HG02763 (cell line): ENCODE measurements around the gene SPTBN1.
A peak's percentile ranks its signal among the peaks of the same experiment; 100 is the strongest.

Experiments
- ATAC-seq: cut with Tn5 transposase; IDR thresholded peaks from one replicate; pipeline ENCODE4 v1.9.1; 2021; ENCODE audit warnings: mild to moderate bottlenecking, moderate library complexity; ENCODE audit not compliant: unreplicated experiment

SPTBN1 gene

GRCh38 chr2:54587171-54588016, 131.3 kb downstream of the SPTBN1 start:
- no peak for ATAC-seq

DNA sequence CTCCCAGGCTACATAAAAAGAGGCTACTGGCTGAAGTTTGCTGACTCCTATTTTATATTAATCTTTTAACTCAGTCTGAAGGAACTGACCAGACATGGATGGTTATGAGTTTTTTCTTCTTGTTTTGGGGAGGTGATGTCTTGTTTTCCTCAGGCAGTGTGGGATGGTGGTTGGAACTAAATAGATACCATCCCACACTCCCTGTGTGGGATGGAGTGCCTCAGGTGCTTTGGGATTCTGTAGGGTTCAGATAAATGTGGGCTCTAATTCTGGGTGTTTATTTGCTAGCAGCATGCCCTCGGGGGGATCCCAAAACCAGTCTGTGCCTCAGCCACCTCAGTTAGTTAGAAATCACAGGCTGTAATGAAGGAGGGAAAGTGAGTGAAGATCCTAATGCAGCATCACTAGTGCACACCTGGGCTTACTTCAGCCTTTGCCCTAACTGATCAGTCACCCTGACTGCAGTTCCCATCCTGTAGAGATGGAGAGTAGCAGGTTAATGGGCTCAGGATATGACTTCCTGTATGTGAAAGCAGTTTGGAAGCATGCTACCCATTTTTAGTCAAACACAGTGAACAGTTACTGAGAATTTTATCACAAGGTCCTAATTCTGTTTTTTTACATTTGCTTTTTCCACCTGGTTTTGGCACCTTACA, 132.2 kb downstream of the SPTBN1 start:
- peak; percentile 38 for ATAC-seq

DNA sequence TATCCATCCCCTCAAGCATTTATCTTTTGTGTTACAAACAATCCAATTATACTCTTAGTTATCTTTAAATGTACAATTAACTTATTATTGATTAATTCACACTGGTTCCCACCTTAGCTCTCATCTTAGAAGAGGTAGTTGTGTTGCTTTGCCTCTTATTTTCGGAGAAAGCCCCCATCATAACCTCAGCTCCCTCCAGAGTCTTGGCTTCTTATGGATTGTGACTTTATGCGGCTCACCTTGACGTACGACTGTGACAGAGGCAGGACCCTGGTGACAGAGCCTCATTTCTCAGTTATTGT, 132.9 kb downstream of the SPTBN1 start:
- ATAC-seq: no peak

DNA sequence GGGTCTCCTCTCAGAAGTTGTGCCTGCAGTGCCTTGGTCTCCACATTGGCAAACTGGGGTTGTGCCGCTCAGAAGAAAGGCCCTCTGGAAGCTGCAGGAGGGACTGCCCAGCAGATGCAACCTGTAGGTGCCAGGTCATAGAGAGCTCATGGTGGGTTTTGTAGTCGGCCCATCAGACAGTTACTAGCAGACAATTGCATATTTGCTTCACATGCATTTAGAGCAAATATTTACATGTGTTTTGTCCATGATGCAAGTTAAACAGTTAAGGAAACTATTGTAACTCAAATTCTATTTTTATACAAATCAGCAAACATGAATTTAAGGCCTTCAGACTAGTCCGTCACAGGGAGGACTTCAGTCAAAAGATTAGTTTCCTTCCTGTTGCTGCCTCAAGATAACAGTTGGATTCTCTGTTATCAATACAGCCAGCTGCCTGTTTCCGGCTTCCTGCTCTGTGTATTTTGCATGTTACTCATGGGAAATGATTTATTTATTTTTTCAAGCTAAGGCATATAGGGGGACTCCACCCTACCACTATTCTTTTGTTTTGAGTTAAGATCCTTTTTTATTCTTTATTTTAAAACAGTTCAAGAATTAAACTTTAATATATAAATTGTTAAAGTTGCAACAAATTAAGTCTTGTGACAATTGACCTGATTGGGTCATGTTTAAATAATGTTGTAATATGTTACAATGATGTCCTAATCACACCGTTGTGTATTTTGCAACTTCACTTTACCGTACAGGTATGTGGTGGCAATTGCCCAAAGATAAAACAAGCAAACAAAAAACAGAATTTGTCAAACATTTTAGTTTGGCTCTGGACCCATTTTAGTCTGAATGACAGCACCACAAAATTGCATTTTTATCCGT, 133.5 kb downstream of the SPTBN1 start:
- no peak for ATAC-seq

GRCh38 chr2:54590216-54591120, 134.3 kb downstream of the SPTBN1 start:
- no peak for ATAC-seq

- no peak for ATAC-seq
These were observed 135.4 kb downstream of the SPTBN1 start for GRCh38 chr2:54591551-54591950.

DNA sequence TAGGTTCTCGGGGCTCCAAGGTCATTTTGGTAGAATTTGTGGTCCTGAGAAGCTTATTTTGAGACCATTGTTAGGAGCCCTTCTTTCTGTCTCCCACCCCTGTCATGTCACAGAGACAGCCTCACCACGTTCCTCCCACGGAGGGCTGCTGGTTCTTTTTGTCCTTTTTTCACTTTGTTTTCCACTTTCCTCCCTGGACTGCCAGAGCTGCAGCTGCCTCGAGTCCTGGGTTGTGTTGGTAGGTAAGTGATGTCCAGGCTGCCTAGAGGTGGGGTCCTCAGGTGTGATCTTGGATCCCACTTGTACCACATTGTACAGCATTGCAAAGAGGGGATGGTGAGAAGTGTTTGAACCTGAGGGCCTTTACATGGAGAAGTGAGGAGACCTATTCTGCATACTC, 137.1 kb downstream of the SPTBN1 start:
- ATAC-seq: no peak

GRCh38 chr2:54594048-54594447, 137.9 kb downstream of the SPTBN1 start:
- ATAC-seq: no peak

GRCh38 chr2:54595161-54595803, 139.2 kb downstream of the SPTBN1 start:
- ATAC-seq: no peak

GRCh38 chr2:54595999-54596902, 140.1 kb downstream of the SPTBN1 start:
- no peak for ATAC-seq

DNA sequence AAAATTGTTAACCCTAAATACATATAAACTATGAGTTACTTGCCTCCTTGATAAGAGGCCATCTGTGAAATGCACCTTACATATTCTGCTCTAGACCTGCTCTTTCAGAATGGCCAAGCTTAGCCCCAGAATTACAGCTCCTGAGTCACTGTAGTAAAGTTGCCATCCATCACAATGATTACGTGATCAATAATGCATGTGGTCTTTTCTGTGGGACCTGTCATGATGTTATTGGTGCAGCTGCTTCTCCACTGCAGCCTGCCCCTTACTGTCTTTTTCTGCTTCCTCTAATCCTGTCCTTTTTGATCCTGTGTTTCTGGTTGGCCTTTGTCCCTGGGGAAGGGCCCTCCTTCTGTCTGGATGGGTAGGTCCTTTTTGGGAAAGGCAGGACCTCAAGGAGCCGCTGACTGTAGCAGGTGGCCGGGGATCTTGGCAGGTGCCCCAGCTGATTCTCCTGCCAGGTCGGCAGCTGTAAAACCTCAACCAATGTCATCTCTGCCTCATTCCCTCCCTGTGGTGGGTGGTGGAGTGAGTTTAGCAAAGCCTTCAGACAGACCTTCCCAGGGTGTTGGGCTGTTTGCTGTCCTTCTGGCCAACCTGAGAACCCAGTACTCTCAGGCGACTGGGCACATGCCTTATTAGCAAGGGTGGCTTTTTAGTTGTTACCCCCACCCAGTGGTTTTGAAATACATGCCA, 141.2 kb downstream of the SPTBN1 start:
- ATAC-seq: no peak

DNA sequence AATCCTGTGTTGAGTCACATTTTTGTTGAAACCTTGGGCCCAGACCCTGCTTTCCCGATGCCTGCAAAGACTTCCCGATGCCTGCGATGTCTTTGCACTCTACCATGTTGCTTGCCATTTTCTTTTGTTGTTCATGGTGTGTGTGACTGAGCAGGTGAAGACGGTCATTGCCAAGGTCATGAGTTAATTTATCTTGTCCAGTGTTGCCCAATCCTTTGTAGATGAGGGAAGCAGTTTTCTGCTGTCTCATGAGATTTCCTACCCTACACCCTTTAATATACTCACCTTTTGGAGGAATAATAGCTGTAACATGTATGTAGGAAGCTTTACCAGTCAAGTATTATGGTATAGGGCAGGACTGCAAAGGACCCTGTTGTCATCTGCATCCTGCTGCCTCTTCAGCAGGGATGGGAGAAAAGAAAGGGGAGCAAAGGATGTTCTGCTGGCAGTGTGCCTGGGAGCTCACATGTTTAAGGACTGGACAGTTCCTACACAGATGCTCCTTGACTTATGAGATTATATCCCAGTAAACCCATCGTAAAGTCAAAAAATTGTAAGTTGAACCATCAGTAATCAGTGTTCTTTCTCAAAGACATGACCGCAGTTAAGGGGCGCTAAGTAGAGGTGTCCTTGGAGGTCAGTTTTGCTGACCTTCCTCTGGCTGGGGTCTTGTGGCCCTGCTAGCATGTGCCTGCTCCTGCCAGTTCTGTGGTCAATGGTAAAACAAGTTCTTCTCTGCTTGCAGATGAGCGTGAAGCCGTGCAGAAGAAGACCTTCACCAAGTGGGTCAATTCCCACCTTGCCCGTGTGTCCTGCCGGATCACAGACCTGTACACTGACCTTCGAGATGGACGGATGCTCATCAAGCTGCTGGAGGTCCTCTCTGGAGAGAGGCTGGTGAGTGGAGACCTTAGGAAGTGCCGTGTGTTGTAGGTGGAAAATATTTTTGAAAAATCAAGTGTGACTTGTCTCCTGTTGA, 142.5 kb downstream of the SPTBN1 start:
- ATAC-seq: no peak

GRCh38 chr2:54599326-54599710, 143.2 kb downstream of the SPTBN1 start:
- no peak for ATAC-seq

DNA sequence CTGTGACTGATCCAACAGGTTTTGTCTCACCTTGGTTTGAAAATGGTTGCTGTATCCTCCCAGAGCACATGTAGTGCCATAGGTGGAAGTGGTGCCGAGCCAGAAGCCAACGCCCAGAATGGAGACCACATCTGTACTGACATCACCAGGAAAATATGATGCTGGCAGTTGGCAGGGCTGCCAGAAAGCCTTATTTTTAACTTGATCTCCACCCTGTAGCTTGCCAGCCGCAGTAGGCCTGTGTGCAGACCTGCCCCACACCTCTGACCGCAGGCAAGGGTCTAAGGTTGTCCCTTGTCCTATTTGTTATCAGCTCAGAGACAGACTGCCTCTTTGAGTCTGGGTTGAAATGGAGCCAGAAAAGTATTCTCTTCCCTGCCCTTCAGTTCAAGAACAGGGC, 143.8 kb downstream of the SPTBN1 start:
- no peak for ATAC-seq

DNA sequence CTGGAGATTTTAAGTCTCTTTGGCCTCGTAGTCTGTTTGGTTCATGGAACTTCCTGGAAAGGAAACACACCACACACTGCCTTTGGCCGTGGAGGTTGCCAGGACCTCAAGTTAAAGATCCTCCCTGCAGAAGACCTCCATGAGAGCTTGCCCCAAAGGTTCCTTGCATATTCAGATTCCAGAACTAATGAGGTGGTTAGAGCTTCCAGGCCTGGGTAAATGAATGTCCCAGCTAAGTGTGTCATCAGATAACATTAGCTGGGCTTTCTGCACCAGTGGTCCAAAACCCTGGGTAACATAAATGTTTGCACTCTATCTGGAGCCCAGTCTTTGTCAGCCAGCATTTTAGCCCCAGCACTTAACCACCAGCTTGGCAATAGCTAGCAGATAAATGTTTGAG, 145.2 kb downstream of the SPTBN1 start:
- no peak for ATAC-seq

DNA sequence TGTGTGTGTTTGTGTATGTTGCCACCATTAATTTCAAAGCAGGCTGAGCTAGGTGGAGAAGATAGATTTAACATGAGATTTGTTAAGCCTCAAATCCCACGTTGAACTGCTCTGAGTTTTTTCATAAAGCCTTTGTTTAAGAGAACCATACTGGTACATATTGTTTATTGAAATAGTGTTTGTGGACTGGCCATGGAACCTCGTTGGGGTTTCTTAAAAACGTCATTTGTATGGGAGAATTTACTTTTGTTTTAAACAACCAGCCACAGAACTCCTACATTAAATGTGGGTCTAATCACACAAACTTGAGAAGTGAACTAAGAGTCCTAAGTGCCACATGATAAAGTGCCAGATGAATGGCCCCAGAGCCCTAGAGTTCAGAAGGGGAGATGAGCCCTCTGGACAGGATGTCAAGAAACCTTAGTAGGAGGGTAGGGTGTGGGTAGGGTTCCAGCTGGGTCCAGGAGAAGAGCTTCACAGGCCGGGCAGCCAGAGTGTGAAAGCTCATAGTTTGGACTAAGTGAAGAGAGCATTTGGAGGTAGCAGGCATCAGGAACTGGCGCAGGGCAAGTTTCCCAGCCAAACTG, 146.7 kb downstream of the SPTBN1 start:
- ATAC-seq: no peak

GRCh38 chr2:54603357-54603756, 147.2 kb downstream of the SPTBN1 start:
- ATAC-seq: no peak
